GM23338 (cell line): ENCODE results near the gene MOB3B. TPM values are rescaled to one million over a fixed set of nuclear protein-coding genes. Genes with fewer than 3 reads are reported as not detected.

ENCODE experiments used
- ATAC-seq: fragments of 200-7000 bp; cut with Tn5 transposase; 3 replicates; pipeline ENCODE4 v1.9.1; 2020
- DNase-seq: peaks from one replicate; pipeline ENCODE4 v3.0.0-alpha.2; 2015; ENCODE audit warnings: low spot score
- H2AFZ ChIP-seq: fragments of 200-600 bp; sonication (generic); 2 replicates; pipeline ENCODE4 v1.8.0; 2016; ENCODE audit warnings: antibody characterized with exemption, mild to moderate bottlenecking, moderate library complexity
- H3F3A ChIP-seq: fragments of 200-600 bp; sonication (generic); replicated peaks from 2 replicates; pipeline ENCODE4 v1.8.0; 2017; ENCODE audit warnings: antibody characterized with exemption, mixed run types, low read depth
- H3K27ac ChIP-seq: fragments of 200-600 bp; sonication (generic); 2 replicates; pipeline ENCODE4 v1.6.1; 2016; ENCODE audit warnings: low read depth
- H3K27me3 ChIP-seq: fragments of 200-600 bp; sonication (generic); 2 replicates; pipeline ENCODE4 v1.8.0; 2016; ENCODE audit warnings: mild to moderate bottlenecking, mixed run types, moderate library complexity; ENCODE audit not compliant: insufficient read depth
- H3K36me3 ChIP-seq: fragments of 200-600 bp; sonication (generic); 2 replicates; pipeline ENCODE4 v1.8.0; 2016; ENCODE audit warnings: mild to moderate bottlenecking; ENCODE audit not compliant: insufficient read depth
- H3K4me1 ChIP-seq: fragments of 200-600 bp; sonication (generic); 2 replicates; pipeline ENCODE4 v1.8.0; 2016; ENCODE audit warnings: mild to moderate bottlenecking, moderate library complexity; ENCODE audit not compliant: insufficient read depth
- H3K4me2 ChIP-seq: fragments of 200-600 bp; sonication (generic); 2 replicates; pipeline ENCODE4 v1.7.1; 2017; ENCODE audit warnings: mixed run types
- H3K4me3 ChIP-seq: fragments of 200-600 bp; sonication (generic); 2 replicates; pipeline ENCODE4 v1.6.1; 2016; ENCODE audit warnings: mixed run types
- H3K79me2 ChIP-seq: fragments of 200-600 bp; sonication (generic); replicated peaks from 2 replicates; pipeline ENCODE4 v1.8.0; 2017; ENCODE audit warnings: mild to moderate bottlenecking; ENCODE audit not compliant: insufficient read depth
- H3K9me2 ChIP-seq: fragments of 200-600 bp; sonication (generic); 2 replicates; pipeline ENCODE4 v1.8.0; 2017; ENCODE audit not compliant: insufficient read depth
- H4K20me1 ChIP-seq: fragments of 200-600 bp; sonication (generic); replicated peaks from 2 replicates; pipeline ENCODE4 v1.8.0; 2017; ENCODE audit warnings: mild to moderate bottlenecking; ENCODE audit not compliant: insufficient read depth
- H3K27ac Mint-ChIP-seq: 2 replicates; pipeline ENCODE4 v1.8.0; 2020; ENCODE audit warnings: inconsistent platforms, mild to moderate bottlenecking, moderate library complexity, mixed read lengths
- H3K27me3 Mint-ChIP-seq: 3 replicates; pipeline ENCODE4 v1.8.0; 2022; ENCODE audit warnings: low read depth, mild to moderate bottlenecking, moderate library complexity, mixed read lengths, inconsistent platforms; ENCODE audit not compliant: insufficient read depth, poor library complexity
- H3K36me3 Mint-ChIP-seq: 3 replicates; pipeline ENCODE4 v1.8.0; 2021; ENCODE audit warnings: low read depth, mild to moderate bottlenecking, inconsistent platforms, moderate library complexity, mixed read lengths
- H3K4me1 Mint-ChIP-seq: 3 replicates; pipeline ENCODE4 v1.8.0; 2020; ENCODE audit warnings: mild to moderate bottlenecking, inconsistent platforms, mixed read lengths
- H3K4me3 Mint-ChIP-seq: 3 replicates; pipeline ENCODE4 v1.8.0; 2021; ENCODE audit warnings: moderate library complexity, mild to moderate bottlenecking, inconsistent platforms, mixed read lengths
- H3K9me3 Mint-ChIP-seq: 3 replicates; pipeline ENCODE4 v1.8.0; 2020; ENCODE audit warnings: moderate library complexity, mild to moderate bottlenecking, inconsistent platforms, mixed read lengths
- JUNB ChIP-seq: IDR thresholded peaks from one replicate; pipeline ENCODE4 v1.6.1; 2016; ENCODE audit warnings: antibody characterized with exemption; ENCODE audit not compliant: unreplicated experiment
- STAT1 ChIP-seq: IDR thresholded peaks from one replicate; pipeline ENCODE4 v1.6.1; 2016; ENCODE audit warnings: antibody characterized with exemption; ENCODE audit not compliant: unreplicated experiment
- ZNF114 ChIP-seq: fragments of 250-450 bp; sonication (Bioruptor Pico); IDR thresholded peaks from 2 replicates; pipeline ENCODE4 v1.5.0; 2020; ENCODE audit warnings: mild to moderate bottlenecking, moderate library complexity
- ZNF331 ChIP-seq: fragments of 250-450 bp; sonication (Bioruptor Pico); IDR thresholded peaks from 2 replicates; pipeline ENCODE4 v1.5.0; 2020; ENCODE audit warnings: low read depth, mild to moderate bottlenecking, moderate library complexity
- polyA plus RNA-seq: library from polyadenylated mRNA; unstranded; fragments of >200 nt; fragmentation: Nextera tagmentation; extraction: Ambion mirVana; gene quantifications from 2 replicates; pipeline ENCODE4 v1.2.1, GENCODE V29; 2016
- total RNA-seq: library from RNA; depleted of rRNA; stranded (reverse); fragments of >200 nt; shearing (Covaris generic); gene quantifications from 2 replicates; pipeline ENCODE4 v1.2.3, GENCODE V29; 2014
- TF ChIP-seq, protein P1 (sequence below): fragments of 250-450 bp; sonication (Bioruptor Pico); IDR thresholded peaks from 2 replicates; pipeline ENCODE4 v1.5.0; 2020; ENCODE audit warnings: mild to moderate bottlenecking, moderate library complexity

Gene MOB3B
- total and polyA plus RNA-seq, 2 experiments from 2014 or later: 7.6 to 12.1 TPM

DNA sequence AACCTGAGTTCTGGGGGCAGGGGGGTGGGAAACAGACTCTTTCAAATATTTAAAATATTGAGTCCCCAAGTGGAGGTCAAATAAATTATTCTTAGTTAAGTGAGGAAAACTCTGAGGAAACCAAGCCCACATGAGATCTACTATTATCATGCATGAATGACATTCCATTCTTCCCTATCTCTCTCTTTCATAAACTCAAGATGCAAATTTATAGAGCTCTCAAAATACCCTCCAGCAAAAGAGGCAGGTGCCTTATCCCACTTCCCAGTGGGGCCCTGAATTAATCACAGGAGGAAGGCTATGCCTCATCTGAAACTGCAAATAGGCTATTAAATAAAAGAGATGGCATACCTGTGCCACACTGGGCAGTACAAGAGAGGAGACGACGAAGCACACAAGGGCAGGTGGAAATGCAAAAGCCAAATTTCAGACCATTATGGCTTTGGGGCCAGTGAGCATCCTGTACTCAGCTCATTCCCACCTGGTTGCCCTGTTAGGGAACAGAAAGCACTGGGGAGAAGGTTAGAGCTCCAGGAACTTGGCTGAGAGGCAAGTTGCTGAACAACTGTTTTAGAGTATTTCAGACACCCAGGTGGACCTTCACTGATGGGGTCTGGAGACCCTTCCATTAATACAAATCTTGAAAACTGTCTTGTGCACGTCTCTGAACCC lies 130.5 kb downstream of the MOB3B start (continued):
- TF ChIP-seq ZNF331 (CRISPR knock-in tag): no peak
- TF ChIP-seq ZNF114 (CRISPR knock-in tag): no peak
- no peak for TF ChIP-seq STAT1
- TF ChIP-seq, protein P1, sequence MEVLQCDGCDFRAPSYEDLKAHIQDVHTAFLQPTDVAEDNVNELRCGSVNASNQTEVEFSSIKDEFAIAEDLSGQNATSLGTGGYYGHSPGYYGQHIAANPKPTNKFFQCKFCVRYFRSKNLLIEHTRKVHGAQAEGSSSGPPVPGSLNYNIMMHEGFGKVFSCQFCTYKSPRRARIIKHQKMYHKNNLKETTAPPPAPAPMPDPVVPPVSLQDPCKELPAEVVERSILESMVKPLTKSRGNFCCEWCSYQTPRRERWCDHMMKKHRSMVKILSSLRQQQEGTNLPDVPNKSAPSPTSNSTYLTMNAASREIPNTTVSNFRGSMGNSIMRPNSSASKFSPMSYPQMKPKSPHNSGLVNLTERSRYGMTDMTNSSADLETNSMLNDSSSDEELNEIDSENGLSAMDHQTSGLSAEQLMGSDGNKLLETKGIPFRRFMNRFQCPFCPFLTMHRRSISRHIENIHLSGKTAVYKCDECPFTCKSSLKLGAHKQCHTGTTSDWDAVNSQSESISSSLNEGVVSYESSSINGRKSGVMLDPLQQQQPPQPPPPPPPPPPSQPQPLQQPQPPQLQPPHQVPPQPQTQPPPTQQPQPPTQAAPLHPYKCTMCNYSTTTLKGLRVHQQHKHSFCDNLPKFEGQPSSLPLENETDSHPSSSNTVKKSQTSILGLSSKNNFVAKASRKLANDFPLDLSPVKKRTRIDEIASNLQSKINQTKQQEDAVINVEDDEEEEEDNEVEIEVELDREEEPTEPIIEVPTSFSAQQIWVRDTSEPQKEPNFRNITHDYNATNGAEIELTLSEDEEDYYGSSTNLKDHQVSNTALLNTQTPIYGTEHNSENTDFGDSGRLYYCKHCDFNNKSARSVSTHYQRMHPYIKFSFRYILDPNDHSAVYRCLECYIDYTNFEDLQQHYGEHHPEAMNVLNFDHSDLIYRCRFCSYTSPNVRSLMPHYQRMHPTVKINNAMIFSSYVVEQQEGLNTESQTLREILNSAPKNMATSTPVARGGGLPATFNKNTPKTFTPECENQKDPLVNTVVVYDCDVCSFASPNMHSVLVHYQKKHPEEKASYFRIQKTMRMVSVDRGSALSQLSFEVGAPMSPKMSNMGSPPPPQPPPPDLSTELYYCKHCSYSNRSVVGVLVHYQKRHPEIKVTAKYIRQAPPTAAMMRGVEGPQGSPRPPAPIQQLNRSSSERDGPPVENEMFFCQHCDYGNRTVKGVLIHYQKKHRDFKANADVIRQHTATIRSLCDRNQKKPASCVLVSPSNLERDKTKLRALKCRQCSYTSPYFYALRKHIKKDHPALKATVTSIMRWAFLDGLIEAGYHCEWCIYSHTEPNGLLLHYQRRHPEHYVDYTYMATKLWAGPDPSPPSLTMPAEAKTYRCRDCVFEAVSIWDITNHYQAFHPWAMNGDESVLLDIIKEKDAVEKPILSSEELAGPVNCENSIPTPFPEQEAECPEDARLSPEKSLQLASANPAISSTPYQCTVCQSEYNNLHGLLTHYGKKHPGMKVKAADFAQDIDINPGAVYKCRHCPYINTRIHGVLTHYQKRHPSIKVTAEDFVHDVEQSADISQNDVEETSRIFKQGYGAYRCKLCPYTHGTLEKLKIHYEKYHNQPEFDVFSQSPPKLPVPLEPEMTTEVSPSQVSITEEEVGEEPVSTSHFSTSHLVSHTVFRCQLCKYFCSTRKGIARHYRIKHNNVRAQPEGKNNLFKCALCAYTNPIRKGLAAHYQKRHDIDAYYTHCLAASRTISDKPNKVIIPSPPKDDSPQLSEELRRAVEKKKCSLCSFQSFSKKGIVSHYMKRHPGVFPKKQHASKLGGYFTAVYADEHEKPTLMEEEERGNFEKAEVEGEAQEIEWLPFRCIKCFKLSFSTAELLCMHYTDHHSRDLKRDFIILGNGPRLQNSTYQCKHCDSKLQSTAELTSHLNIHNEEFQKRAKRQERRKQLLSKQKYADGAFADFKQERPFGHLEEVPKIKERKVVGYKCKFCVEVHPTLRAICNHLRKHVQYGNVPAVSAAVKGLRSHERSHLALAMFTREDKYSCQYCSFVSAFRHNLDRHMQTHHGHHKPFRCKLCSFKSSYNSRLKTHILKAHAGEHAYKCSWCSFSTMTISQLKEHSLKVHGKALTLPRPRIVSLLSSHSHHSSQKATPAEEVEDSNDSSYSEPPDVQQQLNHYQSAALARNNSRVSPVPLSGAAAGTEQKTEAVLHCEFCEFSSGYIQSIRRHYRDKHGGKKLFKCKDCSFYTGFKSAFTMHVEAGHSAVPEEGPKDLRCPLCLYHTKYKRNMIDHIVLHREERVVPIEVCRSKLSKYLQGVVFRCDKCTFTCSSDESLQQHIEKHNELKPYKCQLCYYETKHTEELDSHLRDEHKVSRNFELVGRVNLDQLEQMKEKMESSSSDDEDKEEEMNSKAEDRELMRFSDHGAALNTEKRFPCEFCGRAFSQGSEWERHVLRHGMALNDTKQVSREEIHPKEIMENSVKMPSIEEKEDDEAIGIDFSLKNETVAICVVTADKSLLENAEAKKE: no peak

DNA sequence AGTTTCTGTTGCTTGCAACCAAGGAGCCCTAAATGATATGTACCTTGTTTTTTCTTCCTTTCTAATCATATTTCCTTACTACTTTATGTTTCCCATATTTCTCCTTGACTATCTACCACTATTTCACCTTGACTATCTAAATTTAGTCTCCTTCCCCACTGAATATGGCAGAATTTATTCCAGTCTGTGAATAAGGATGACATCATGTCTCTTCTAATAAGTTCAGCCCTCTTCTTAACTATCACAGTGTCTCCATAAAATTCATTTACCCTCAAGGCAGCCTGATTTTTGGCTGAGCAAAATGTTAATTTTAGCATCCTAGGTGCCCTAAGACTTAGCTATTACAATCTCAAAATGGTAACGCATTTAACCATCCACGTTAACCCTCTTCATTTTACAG lies 133.1 kb downstream of the MOB3B start:
- H3K27ac ChIP-seq: no peak overlapping the region
- H3K4me1 ChIP-seq: peaks cover 52% of the 10 kb centered on the region
- H3K4me3 ChIP-seq: no peak overlapping the region
- H3K4me3 Mint-ChIP-seq: no peak overlapping the region
- no peaks in the 10 kb centered on the region for H3K9me3 Mint-ChIP-seq
- no peaks in the 10 kb centered on the region for H3K79me2 ChIP-seq
- H3K4me1 Mint-ChIP-seq: peaks cover 56% of the 10 kb centered on the region
- H3K27ac Mint-ChIP-seq: no peak overlapping the region
- peaks cover 4% of the 10 kb centered on the region for H3K27me3 Mint-ChIP-seq
- H3K4me2 ChIP-seq: no peak overlapping the region
- no peaks in the 10 kb centered on the region for H3F3A ChIP-seq
- no peaks in the 10 kb centered on the region for H3K36me3 ChIP-seq
- no peaks in the 10 kb centered on the region for H4K20me1 ChIP-seq
- H3K36me3 Mint-ChIP-seq: no peaks in the 10 kb centered on the region
- H2AFZ ChIP-seq: no peak overlapping the region
- TF ChIP-seq STAT1 (no peak), ZNF114 (CRISPR knock-in tag) (no peak), JUNB (no peak)
- TF ChIP-seq, protein P1: no peak
- H3K9me2 ChIP-seq: 0 out of 2 replicates have a peak, but pooled peaks cover 5% of the 10 kb centered on the region
- no peak for DNase-seq
- no peaks in the 10 kb centered on the region for H3K27me3 ChIP-seq
- no peak for ATAC-seq
